Natural killer cell (primary cell): ENCODE data around the gene TMEM89. TPM values are rescaled to one million over a fixed set of nuclear protein-coding genes. Genes with fewer than 3 reads are reported as not detected.
A peak's percentile ranks its signal among the peaks of the same experiment; 100 is the strongest.

Source experiments
- ATAC-seq, 3 donors: fragments of 150-1000 bp in 2 of 3; fragments of 200-7000 bp in 1 of 3; cut with Tn5 transposase; 1 replicate in 1 of 3; 2 replicates in 2 of 3; pipeline ENCODE4 v1.10.0; 2021; ENCODE audit warnings: mild to moderate bottlenecking in 2 of 3, moderate library complexity in 2 of 3
- DNase-seq, 2 donors: peaks; one replicate each; pipeline versions ENCODE4 v3.0.0 to v3.0.0-alpha.2; 2013 to 2021; ENCODE audit warnings: mixed read lengths in 1 of 2
- H3K27ac ChIP-seq: one replicate; pipeline ENCODE4 v1.5.1; 2013; ENCODE audit warnings: mild to moderate bottlenecking, low read length
- H3K27me3 ChIP-seq: one replicate; pipeline ENCODE4 v1.6.1; 2013; ENCODE audit warnings: low read length; ENCODE audit not compliant: control insufficient read depth, insufficient read depth
- H3K36me3 ChIP-seq: one replicate; pipeline ENCODE4 v1.6.1; 2013; ENCODE audit warnings: low read length; ENCODE audit not compliant: control insufficient read depth, insufficient read depth
- H3K4me1 ChIP-seq: one replicate; pipeline ENCODE4 v1.6.1; 2013; ENCODE audit warnings: low read length; ENCODE audit not compliant: control insufficient read depth, insufficient read depth
- H3K4me3 ChIP-seq: one replicate; pipeline ENCODE4 v1.5.1; 2013; ENCODE audit warnings: low read length
- H3K9me3 ChIP-seq: one replicate; pipeline ENCODE4 v1.6.1; 2013; ENCODE audit warnings: low read length; ENCODE audit not compliant: control insufficient read depth, insufficient read depth
- H3K27ac Mint-ChIP-seq, 2 donors: one replicate each; pipeline ENCODE4 v1.8.0; 2022; ENCODE audit warnings: mild to moderate bottlenecking in 2 of 2, mixed read lengths in 2 of 2, moderate library complexity in 1 of 2
- H3K27me3 Mint-ChIP-seq, 2 donors: one replicate each; pipeline ENCODE4 v1.8.0; 2022; ENCODE audit warnings: low read depth in 2 of 2, mixed read lengths in 2 of 2
- H3K36me3 Mint-ChIP-seq: one replicate; pipeline ENCODE4 v1.8.0; 2022; ENCODE audit warnings: mixed read lengths
- H3K4me1 Mint-ChIP-seq, 2 donors: one replicate each; pipeline ENCODE4 v1.8.0; 2022; ENCODE audit warnings: mixed read lengths in 2 of 2
- H3K4me3 Mint-ChIP-seq: one replicate; pipeline ENCODE4 v1.8.0; 2022; ENCODE audit warnings: mild to moderate bottlenecking, moderate library complexity, mixed read lengths
- H3K9me3 Mint-ChIP-seq, 2 donors: one replicate each; pipeline ENCODE4 v1.8.0; 2022; ENCODE audit warnings: mixed read lengths in 2 of 2
- WGBS: methylation state at CpG from one replicate; pipeline ENCODE4 v1.1.7; 2013; ENCODE audit warnings: missing lambda C conversion rate; ENCODE audit not compliant: insufficient coverage; 5-methylcytosine and 5-hydroxymethylcytosine counted together
- intact Hi-C: fragments of 100-400 bp; cut with micrococcal nuclease; formaldehyde crosslinking; loops from one replicate; pipeline ENCODE4 v1.14.2; 2022
- total RNA-seq, 4 donors: library from RNA; stranded (reverse); fragments of 120-200 nt in 1 of 4; gene quantifications; one replicate each; pipeline versions ENCODE4 v1.2.3 to v1.2.4, GENCODE V29; 2013 to 2022
- TF ChIP-seq, protein P1 (sequence below): fragments of 200-600 bp; IDR thresholded peaks from one replicate; pipeline ENCODE4 v1.8.0; 2022; ENCODE audit warnings: antibody characterized with exemption

The TMEM89 gene, protein sequence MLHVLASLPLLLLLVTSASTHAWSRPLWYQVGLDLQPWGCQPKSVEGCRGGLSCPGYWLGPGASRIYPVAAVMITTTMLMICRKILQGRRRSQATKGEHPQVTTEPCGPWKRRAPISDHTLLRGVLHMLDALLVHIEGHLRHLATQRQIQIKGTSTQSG
- not detected for total RNA-seq
- total RNA-seq (2013), result not detected

DNA sequence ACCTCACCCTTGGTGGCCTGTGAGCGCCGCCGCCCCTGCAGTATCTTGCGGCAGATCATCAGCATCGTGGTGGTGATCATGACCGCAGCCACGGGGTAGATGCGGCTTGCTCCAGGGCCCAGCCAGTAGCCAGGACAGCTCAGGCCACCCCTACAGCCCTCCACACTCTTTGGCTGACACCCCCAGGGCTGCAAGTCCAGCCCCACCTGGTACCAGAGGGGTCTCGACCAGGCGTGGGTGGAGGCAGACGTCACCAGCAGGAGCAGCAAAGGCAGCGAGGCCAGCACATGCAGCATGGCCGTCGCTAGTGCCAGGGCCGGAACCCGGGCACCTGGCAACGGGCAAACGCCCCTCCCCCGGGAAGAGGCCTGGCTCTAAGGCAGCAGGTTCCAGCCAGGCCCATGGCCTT lies at the start of gene TMEM89:
Gene TMEM89, minus strand, starts transcription at position 309 of the 409 bp plus-strand sequence. Its CDS starts 13 bp downstream, at position 296.
- Histone ChIP-seq H3K9me3 (peaks cover 14% of the 10 kb centered on the region), H3K36me3 (no peaks in the 10 kb centered on the region), H3K27me3 (no peaks in the 10 kb centered on the region), H3K4me1 (no peaks in the 10 kb centered on the region), H3K4me3 (no peak within 1 kb of the TSS), H3K27ac (no peak within 1 kb of the TSS)
- Mint-ChIP-seq H3K4me3 (no peak within 1 kb of the TSS), H3K27me3 (no peaks in the 10 kb centered on the region), H3K27ac (no peak within 1 kb of the TSS), H3K9me3 (no peaks in the 10 kb centered on the region), H3K36me3 (no peaks in the 10 kb centered on the region), H3K4me1 (no peaks in the 10 kb centered on the region)
- ATAC-seq, result no peak
- TF ChIP-seq, protein P1, sequence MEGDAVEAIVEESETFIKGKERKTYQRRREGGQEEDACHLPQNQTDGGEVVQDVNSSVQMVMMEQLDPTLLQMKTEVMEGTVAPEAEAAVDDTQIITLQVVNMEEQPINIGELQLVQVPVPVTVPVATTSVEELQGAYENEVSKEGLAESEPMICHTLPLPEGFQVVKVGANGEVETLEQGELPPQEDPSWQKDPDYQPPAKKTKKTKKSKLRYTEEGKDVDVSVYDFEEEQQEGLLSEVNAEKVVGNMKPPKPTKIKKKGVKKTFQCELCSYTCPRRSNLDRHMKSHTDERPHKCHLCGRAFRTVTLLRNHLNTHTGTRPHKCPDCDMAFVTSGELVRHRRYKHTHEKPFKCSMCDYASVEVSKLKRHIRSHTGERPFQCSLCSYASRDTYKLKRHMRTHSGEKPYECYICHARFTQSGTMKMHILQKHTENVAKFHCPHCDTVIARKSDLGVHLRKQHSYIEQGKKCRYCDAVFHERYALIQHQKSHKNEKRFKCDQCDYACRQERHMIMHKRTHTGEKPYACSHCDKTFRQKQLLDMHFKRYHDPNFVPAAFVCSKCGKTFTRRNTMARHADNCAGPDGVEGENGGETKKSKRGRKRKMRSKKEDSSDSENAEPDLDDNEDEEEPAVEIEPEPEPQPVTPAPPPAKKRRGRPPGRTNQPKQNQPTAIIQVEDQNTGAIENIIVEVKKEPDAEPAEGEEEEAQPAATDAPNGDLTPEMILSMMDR, result no peak
- no peak for DNase-seq
- intact Hi-C loops, result no loop called here
- WGBS, result 96% methylated on average over 19 of the region's 19 CpGs

- WGBS, result 93% methylated on average over 3 of the region's 4 CpGs
- Histone ChIP-seq H3K27me3 (peaks cover 16% of the 10 kb centered on the region), H3K36me3 (no peaks in the 10 kb centered on the region), H3K9me3 (peaks cover 3% of the 10 kb centered on the region), H3K27ac (no peak overlapping the region), H3K4me1 (peaks cover 34% of the 10 kb centered on the region), H3K4me3 (no peak overlapping the region)
- TF ChIP-seq, protein P1, result no peak
- Mint-ChIP-seq H3K4me1 (peaks cover 10 to 17% of the 10 kb centered on the region in 2 donors), H3K27me3 (peaks cover 3 to 11% of the 10 kb centered on the region in 2 donors), H3K4me3 (no peak overlapping the region), H3K9me3 (no peaks in the 10 kb centered on the region), H3K36me3 (no peaks in the 10 kb centered on the region), H3K27ac (no peak overlapping the region)
- intact Hi-C loops, result loop anchor here (2.0 kb wide), 1 partner anchor 52 kb away; the partner anchor contains the start of gene IP6K2
- DNase-seq, result no peak
- no peak for ATAC-seq
Observed at GRCh38 chr3:48664929-48665328, 43.4 kb upstream of the TMEM89 start.

DNA sequence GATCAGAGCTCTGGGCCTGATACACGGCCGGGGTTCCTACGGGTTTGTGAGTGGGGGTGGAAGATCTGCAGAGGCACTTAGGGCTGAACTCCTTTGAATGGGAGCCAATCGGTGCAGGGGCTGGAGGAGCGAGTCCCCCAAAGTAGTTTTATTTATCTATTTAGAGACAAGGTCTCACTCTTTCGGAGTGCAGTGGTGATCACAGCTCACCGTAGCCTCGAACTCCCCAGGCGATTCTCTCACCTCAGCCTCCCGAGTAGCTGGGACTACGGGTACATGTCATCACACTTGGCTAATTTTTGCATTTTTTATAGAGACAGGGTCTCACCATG lies 42.7 kb upstream of the TMEM89 start:
- H3K27me3 ChIP-seq, result peaks cover 16% of the 10 kb centered on the region
- H3K4me1 ChIP-seq, result peaks cover 34% of the 10 kb centered on the region
- DNase-seq (no peak), ATAC-seq (no peak)
- H3K36me3 ChIP-seq, result no peaks in the 10 kb centered on the region
- no peak overlapping the region for H3K4me3 ChIP-seq
- H3K27me3 Mint-ChIP-seq, result peaks cover 7 to 11% of the 10 kb centered on the region in 2 donors
- peak overlapping the region; percentile 86 for H3K4me3 Mint-ChIP-seq
- TF ChIP-seq, protein P1, result peak; percentile 54
- H3K4me1 Mint-ChIP-seq, result peaks cover 10 to 17% of the 10 kb centered on the region in 2 donors
- H3K9me3 Mint-ChIP-seq, result no peaks in the 10 kb centered on the region
- no peaks in the 10 kb centered on the region for H3K36me3 Mint-ChIP-seq
- H3K27ac Mint-ChIP-seq, result peak overlapping the region in 1 of 2 donors; percentile 93
- peaks cover 3% of the 10 kb centered on the region for H3K9me3 ChIP-seq
- 70% methylated on average over 11 of the region's 11 CpGs for WGBS
- intact Hi-C loops, result loop anchor here (2.0 kb wide), 1 partner anchor 53 kb away; the partner anchor contains the start of gene IP6K2
- H3K27ac ChIP-seq, result no peak overlapping the region
